OCI-LY3 (cell line): Measurements from ENCODE around the gene NEUROD6.

ENCODE experiments used
- CTCF ChIP-seq: fragments of 200-600, 300-600 bp; sonication (generic); IDR thresholded peaks from 2 replicates; pipeline ENCODE4 v1.5.1; 2014; ENCODE audit warnings: antibody characterized with exemption, low read length, low read depth
- EZH2phosphoT487 ChIP-seq: fragments of 200-600 bp; shearing (Covaris generic); IDR thresholded peaks from 2 replicates; pipeline ENCODE4 v1.6.1; 2018; ENCODE audit warnings: antibody characterized with exemption, mixed run types, low read depth

GRCh38 chr7:31307972-31308371 is 32.6 kb downstream of the NEUROD6 start:
- TF ChIP-seq CTCF (no peak), EZH2phosphoT487 (no peak)
